Ureter (tissue), 1 donor: ENCODE measurements around the gene SYMPK. TPM values are rescaled to one million over a fixed set of nuclear protein-coding genes. Genes with fewer than 3 reads are reported as not detected.

Experiments
- DNase-seq: peaks from one replicate; pipeline ENCODE4 v3.0.0-alpha.2; 2020; ENCODE audit warnings: low spot score
- total RNA-seq: library from RNA; stranded (reverse); gene quantifications from one replicate; pipeline ENCODE4 v1.2.4, GENCODE V29; 2023
- donor health status: DM: yes; HTN: yes; CAD: no.

The SYMPK gene
- total RNA-seq, 1 donor from 2014 or later = 81.1 TPM

GRCh38 chr19:45866400-45867176, 3.6 kb upstream of the SYMPK start:
- no peak for DNase-seq

- no peak for DNase-seq
Measured at GRCh38 chr19:45865269-45865948, 2.5 kb upstream of the SYMPK start.

DNA sequence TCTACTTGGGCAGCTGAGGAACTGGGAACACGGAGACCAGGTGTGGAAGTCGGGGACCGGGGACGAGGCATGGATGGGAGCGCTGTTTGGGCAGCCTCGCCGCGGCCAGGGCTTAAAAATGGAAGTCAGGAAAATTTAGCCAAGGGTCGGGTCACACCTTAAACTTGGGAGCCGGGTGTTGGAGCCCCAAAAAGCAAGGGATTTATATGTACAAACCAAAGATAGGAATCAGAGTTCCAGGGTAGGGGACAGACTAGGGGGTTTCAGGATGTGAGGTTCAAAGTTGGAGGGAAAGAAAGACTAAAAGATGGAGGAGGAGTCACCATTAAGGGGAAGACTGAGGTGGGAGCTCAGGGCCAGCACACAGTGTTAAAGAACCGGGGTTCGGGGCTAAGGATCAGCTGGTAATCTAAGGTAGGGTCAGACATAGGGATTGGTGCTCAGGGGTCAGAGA, 1.7 kb upstream of the SYMPK start:
- no peak for DNase-seq

- DNase-seq = no peak
Measured at GRCh38 chr19:45863840-45864628, 1.1 kb upstream of the SYMPK start, which contains the start of gene FOXA3. Gene FOXA3 (plus strand): TSS chr19:45864326. CDS start chr19:45864457, 131 bp downstream.

DNA sequence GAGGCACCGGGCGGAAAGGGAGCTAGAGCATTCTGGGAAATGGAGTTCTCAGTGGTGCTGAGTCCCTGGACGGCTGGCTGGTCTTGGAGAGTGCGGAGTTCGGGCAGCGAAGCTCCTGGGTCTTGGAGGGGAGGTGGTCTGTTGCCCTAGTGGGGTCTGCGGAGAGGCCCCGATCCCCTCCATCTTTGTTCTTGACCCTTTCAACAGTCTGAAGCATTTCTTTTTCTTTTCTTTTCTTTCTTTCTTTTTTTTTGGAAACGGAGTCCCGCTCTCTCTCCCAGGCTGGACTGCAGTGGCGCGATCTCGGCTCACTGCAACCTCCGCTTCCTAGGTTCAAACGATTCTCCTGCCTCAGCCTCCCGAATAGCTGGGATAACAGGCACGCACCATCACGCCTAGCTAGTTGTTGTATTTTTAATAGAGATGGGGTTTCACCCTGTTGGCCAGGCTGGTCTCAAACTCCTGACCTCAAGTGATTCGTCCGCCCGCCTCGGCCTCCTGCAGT, 440 bp upstream of the SYMPK start:
- no peak for DNase-seq

GRCh38 chr19:45862271-45862563, 730 bp downstream of the SYMPK start:
- no peak for DNase-seq

DNA sequence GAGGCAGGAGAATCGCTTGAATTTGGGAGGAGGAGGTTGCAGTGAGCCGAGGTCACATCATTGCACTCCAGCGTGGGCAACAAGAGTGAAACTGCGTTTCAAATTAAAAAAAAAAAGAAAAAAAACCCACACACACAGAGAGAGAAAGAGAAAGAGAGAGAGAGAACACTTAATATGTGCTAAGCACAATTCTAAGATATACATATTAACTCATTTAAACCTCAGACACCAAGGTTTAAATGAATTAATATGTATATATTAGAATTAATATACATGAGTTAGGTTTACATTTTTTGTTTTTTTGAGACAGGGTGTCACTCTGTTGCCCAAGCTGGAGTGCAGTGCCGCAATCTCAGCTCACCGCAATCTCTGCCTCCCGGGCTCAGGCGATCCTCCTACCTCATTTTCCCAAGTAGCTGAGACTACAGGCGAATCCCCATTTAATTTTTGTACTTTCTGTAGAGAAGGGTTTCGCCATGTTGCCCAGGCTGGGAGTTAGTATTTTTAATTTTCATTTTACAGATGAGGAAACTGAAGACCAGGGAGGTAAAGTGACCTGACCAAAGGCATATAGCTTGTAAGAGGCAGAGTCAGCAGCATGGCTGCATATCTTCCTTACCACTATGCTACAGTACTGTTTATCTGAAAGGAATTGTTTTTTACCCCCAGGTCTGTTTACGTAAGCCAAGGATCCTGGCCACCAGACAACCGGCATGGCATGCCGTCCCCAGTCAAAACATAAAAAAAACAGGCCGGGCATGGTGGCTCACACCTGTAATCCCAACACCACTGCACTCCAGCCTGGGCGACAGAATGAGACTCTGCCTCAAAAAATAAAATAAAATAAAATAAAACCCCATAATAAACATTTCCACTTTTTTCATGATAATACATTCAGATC, 2.3 kb downstream of the SYMPK start:
- no peak for DNase-seq

GRCh38 chr19:45854167-45854778, 8.7 kb downstream of the SYMPK start:
- DNase-seq = no peak

GRCh38 chr19:45852983-45853382, 10.0 kb downstream of the SYMPK start:
- DNase-seq = no peak

DNA sequence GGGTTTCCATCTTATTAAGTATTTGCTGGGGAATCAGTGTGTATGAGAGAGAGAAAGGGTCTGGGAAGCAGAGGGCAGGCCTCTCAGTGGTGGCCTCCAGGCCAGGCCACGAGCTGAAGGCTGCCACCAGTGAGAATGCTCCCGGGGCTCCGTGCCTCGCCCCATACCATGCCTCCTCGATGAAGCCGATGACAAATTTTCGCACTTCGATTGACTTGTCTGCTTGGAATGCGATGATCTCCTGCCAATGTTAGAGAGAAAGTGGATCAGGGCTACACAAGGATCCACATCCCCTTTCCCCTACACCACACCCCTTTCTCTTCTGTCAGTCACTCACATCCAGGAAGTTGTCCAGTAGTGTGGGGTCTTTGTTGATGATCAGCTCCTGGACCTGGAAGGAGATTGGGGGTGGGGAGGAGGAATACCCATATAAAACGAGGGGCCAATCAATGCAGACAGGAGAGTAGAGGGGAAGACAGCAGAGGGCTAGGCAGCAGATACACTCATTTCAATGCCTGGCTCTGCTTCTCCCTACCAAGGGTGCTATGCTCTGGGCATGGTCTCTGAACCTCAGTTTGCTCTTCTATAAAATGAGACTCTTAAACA, 10.7 kb downstream of the SYMPK start:
- no peak for DNase-seq

DNA sequence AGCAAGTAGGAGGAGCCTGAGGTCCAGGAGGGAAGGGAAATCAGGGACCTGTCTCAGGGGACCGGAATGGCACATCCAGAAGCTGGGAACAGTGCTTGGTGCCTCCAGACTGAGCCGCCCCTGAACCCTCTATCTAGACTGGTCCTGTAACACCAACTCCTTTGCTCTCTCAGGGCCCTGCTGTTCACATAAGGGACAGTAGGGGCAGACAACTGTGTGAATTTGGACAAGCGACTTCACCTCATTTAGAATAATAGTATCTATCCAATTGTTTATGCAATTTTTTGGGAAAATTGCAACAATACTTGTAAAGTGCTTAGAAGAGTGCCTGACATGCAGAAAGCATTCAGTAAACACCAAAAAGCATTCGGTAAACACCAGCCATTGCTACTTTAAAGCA, 14.0 kb downstream of the SYMPK start:
- no peak for DNase-seq

GRCh38 chr19:45847663-45848062, 15.3 kb downstream of the SYMPK start:
- DNase-seq = no peak

DNA sequence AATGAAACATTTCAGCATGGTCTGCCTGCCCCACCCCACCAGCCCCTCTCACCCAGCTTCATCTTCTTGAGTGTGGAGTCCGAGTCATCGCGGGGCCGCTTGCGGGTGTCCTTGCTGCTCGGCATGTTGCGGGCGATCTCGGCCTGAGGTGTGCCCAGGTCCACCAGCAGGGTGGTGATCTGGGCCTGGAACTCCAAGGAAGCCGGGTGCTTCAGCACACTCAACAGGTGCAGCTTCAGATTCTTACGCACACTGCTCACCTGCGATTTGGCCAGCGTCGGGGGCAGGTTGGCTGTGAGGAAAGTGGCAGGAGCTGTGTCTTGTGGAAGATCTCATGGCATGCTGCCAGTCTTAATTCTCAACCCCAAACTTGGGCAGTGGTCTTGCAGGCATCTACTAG, 20.7 kb downstream of the SYMPK start:
- DNase-seq = no peak

DNA sequence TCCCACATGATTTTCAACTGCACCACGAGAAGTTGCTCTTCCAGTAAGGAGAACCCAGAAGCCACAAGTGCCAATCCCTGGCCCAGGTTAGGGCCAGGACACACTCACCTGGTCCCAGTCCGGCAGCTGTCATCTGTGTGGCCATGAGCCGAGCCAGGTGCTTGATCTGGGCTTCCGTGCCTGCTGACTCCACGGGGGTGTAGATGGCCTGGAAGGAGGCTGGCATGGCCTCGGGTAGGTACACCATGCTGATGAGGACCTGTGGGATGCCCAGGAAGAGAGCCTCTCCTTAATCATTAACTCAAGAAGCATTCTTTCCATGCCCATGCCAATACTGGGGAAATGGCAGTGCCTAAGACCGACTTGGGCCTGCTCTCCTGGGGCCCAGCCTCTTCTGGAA, 28.0 kb downstream of the SYMPK start:
- no peak for DNase-seq

- no peak for DNase-seq
Measured at GRCh38 chr19:45828945-45829344, 34.0 kb downstream of the SYMPK start.

GRCh38 chr19:45828523-45828922, 34.4 kb downstream of the SYMPK start:
- DNase-seq = no peak

GRCh38 chr19:45827459-45828093, 35.4 kb downstream of the SYMPK start:
- no peak for DNase-seq

- no peak for DNase-seq
Measured at GRCh38 chr19:45826934-45827333, 36.0 kb downstream of the SYMPK start.

GRCh38 chr19:45825917-45826893, 36.7 kb downstream of the SYMPK start:
- DNase-seq = no peak
